Right lobe of liver (tissue), 6 donors: ENCODE measurements around the gene ATP7B. TPM values are rescaled to one million over a fixed set of nuclear protein-coding genes. Genes with fewer than 3 reads are reported as not detected.

ENCODE experiments used
- ATAC-seq, 4 donors: fragments of 200-7000 bp; cut with Tn5 transposase; one replicate each; pipeline ENCODE4 v1.9.1; 2020; ENCODE audit warnings: mild to moderate bottlenecking in 4 of 4, moderate library complexity in 4 of 4
- DNase-seq, 3 donors: peaks; one replicate each; pipeline ENCODE4 v3.0.0-alpha.2; 2020
- H3K27ac ChIP-seq, 3 donors: fragments of 200-600 bp; one replicate each; pipeline ENCODE4 v1.8.0; 2022
- H3K27me3 ChIP-seq, 2 donors: fragments of 200-600 bp; one replicate each; pipeline ENCODE4 v1.8.0; 2022
- H3K36me3 ChIP-seq, 4 donors: fragments of 200-600 bp; sonication (generic) in 1 of 4; one replicate each; pipeline versions ENCODE4 v1.5.1 to v1.8.0; 2017 to 2022; ENCODE audit warnings: control low read depth in 1 of 4
- H3K4me1 ChIP-seq, 4 donors: fragments of 200-600 bp; sonication (generic) in 1 of 4; one replicate each; pipeline versions ENCODE4 v1.5.1 to v1.8.0; 2017 to 2022; ENCODE audit warnings: control low read depth in 1 of 4
- H3K4me3 ChIP-seq, 3 donors: fragments of 200-600 bp; one replicate each; pipeline ENCODE4 v1.8.0; 2022
- H3K9me3 ChIP-seq, 4 donors: fragments of 200-600 bp; sonication (generic) in 1 of 4; one replicate each; pipeline versions ENCODE4 v1.5.1 to v1.8.0; 2017 to 2022; ENCODE audit warnings: control low read depth in 1 of 4
- POLR2A ChIP-seq: fragments of 450-650 bp; IDR thresholded peaks from one replicate; pipeline ENCODE4 v1.6.1; 2017; ENCODE audit warnings: antibody characterized with exemption, mild to moderate bottlenecking
- WGBS: methylation state at CpG from one replicate; pipeline ENCODE4 v1.1.6; 2018; ENCODE audit warnings: low coverage, low lambda C conversion rate; ENCODE audit not compliant: insufficient coverage; ENCODE audit errors: missing lambda C conversion rate; 5-methylcytosine and 5-hydroxymethylcytosine counted together
- intact Hi-C, 2 donors: fragments of 100-400 bp; cut with DNase I; formaldehyde crosslinking; loops; one replicate each; pipeline versions ENCODE4 v1.11.2 to v1.14.1; 2022
- total RNA-seq, 6 experiments: library from RNA; depleted of rRNA in 2 of 6; stranded (reverse); fragments of >200 nt in 2 of 6; fragmentation: NEBNext Ultra II Directional in 3 of 6; extraction: Animal tissue kit (Norgen Biotek cat#: 25700) in 3 of 6; gene quantifications; one replicate each; pipeline versions ENCODE4 v1.1.0 to v1.2.4, GENCODE V29; 2016 to 2023
- TF ChIP-seq, protein P1 (sequence below), 4 donors: fragments of 200-600 bp in 3 of 4; fragments of 450-650 bp in 1 of 4; IDR thresholded peaks; one replicate each; pipeline versions ENCODE4 v1.5.1 to v1.8.0; 2016 to 2022; ENCODE audit warnings: antibody characterized with exemption in 4 of 4, mild to moderate bottlenecking in 2 of 4
- donor health status: DM: no; HTN: yes; CAD: no.
- donor health status: DM: no; HTN: no; CAD: no.
- donor health status: DM: no; HTN: no; CAD: no.
- donor health status: DM: no; HTN: yes; CAD: no.
- donor health status: DM: no; HTN: yes; CAD: no.

The ATP7B gene
- total RNA-seq, 6 experiments from 2014 or later: 17.1 to 27.6 (median 21.6) TPM

DNA sequence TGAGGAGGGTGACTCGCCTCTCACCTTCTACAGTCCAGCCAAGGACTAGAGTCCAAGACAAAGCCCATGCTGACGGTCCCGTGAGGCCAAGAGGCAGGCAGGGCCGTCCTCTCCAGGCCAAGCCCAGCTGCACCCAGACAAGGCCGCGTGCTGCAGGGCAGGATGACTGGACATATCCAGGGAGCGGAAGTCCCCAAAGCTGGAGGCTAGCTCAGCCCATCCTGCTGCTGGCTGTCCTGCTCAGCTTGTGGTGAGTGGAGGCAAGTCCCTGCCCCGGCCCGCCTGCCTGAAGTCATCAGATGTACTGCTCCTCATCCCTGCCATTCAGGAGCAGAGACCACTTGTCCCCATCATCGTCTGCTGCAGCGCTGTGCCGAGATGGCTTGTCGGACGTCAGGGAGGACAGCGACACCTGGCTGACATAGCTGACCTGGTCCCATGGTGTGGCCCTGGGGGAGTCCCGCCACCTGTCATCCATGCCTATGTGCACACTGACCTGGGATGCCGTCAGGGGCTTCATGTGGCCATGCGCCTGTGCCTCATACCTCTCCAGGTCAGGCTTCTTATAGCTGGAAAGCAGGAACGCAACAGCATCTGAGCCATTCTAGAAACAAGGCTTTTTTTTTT, 76.7 kb downstream of the ATP7B start:
- no peak for ATAC-seq
- Histone ChIP-seq H3K4me1 (no peaks in the 10 kb centered on the region), H3K9me3 (no peaks in the 10 kb centered on the region), H3K36me3 (peaks cover 0 to 43% (median 8%) of the 10 kb centered on the region in 4 donors), H3K27me3 (no peaks in the 10 kb centered on the region), H3K27ac (no peak overlapping the region), H3K4me3 (no peak overlapping the region)
- intact Hi-C loops: no loop called here
- no peak for DNase-seq
- no peak for TF ChIP-seq POLR2A
- TF ChIP-seq, protein P1, sequence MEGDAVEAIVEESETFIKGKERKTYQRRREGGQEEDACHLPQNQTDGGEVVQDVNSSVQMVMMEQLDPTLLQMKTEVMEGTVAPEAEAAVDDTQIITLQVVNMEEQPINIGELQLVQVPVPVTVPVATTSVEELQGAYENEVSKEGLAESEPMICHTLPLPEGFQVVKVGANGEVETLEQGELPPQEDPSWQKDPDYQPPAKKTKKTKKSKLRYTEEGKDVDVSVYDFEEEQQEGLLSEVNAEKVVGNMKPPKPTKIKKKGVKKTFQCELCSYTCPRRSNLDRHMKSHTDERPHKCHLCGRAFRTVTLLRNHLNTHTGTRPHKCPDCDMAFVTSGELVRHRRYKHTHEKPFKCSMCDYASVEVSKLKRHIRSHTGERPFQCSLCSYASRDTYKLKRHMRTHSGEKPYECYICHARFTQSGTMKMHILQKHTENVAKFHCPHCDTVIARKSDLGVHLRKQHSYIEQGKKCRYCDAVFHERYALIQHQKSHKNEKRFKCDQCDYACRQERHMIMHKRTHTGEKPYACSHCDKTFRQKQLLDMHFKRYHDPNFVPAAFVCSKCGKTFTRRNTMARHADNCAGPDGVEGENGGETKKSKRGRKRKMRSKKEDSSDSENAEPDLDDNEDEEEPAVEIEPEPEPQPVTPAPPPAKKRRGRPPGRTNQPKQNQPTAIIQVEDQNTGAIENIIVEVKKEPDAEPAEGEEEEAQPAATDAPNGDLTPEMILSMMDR (IDR thresholded peaks at IDR 0.05): no peak
- WGBS: 92% methylated on average over 8 of the region's 19 CpGs

DNA sequence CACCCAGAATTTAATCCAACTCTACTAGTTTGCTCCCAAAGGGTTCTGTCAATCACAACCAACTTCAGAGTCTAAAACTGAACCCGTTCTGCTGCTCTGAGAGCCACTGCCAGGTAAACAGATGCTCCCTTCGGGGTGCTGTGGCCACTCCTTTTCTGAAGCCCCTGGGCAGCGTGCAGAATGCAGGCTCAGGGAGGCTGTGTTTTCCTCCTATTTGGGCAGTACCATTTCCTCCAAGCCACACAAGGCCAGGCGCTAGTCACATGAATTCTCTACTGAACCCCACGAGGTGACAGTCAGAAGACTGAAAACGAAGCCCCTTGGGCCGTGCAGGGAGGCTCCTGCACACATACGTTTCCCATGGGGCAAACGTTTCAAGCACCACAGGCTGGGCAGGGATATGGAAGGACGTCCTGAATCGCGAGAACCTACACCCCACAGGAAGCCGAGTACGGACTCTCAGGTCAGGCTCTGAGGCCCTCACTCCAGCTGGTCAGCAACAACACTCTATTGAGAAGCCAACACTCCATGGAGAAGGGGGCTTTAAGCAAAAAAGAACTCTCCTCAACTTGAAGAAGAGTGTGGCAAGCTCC, 77.7 kb downstream of the ATP7B start:
- TF ChIP-seq, protein P1 (IDR thresholded peaks at IDR 0.05): no peak
- TF ChIP-seq POLR2A: no peak
- no peak overlapping the region for H3K4me3 ChIP-seq
- ATAC-seq (no peak), DNase-seq (no peak)
- 90% methylated on average over 2 of the region's 14 CpGs for whole genome bisulfite sequencing
- H3K27ac ChIP-seq: no peak overlapping the region
- no peaks in the 10 kb centered on the region for H3K4me1 ChIP-seq
- peaks cover 0 to 33% (median 8%) of the 10 kb centered on the region in 4 donors for H3K36me3 ChIP-seq
- no peaks in the 10 kb centered on the region for H3K27me3 ChIP-seq
- H3K9me3 ChIP-seq: no peaks in the 10 kb centered on the region
- intact Hi-C loops: no loop called here

DNA sequence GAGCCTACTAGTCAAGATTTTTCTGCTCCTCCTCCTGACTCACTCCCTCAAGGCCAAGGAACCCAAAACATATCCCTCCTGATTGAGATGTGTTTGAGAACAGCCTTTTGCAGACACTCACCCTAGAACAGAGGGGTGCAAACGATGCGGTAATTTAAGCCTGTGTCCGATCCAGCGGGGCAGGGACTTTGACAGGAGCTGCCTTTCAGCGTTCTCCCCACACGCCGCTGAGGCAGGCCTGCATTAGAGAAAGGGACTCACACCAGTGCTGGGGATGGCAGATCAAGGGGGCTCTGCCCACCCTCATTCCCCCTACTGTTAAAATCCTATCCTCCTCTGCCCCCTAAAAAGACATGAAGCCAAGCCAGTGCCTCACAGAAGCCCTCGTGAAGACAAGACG, 79.0 kb downstream of the ATP7B start:
- DNase-seq (no peak), ATAC-seq (no peak)
- Histone ChIP-seq H3K27me3 (no peaks in the 10 kb centered on the region), H3K36me3 (peaks cover 0 to 32% (median 8%) of the 10 kb centered on the region in 4 donors), H3K9me3 (no peaks in the 10 kb centered on the region), H3K27ac (no peak overlapping the region), H3K4me1 (no peaks in the 10 kb centered on the region), H3K4me3 (no peak overlapping the region)
- intact Hi-C loops: no loop called here
- TF ChIP-seq, protein P1 (IDR thresholded peaks at IDR 0.05): no peak
- TF ChIP-seq POLR2A: no peak
- WGBS: 96% methylated on average over 7 of the region's 9 CpGs

DNA sequence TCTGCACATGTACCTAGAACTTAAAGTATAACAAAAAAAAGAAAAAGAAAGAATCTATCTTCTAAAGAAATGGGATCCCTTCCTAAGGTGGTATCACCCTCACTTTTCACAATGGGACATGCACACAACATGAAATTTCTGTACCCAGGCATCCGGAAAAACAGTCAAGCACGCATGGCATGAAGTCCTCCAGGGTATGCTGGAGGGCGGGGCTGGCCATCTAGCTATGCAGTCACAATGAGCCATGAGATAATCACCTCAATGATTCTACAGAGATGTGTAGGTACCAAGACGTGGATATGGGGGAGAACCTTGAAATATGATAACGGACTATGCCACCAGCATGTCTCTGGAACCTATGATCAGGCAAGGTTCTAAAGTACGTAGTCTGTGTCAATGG, 79.6 kb downstream of the ATP7B start:
- no peak for DNase-seq
- WGBS: 92% methylated on average over 6 of the region's 6 CpGs

More for the DNA sequence above, 79.6 kb downstream of the ATP7B start:
- H3K36me3 ChIP-seq: peaks cover 0 to 27% (median 8%) of the 10 kb centered on the region in 4 donors
- no peaks in the 10 kb centered on the region for H3K27me3 ChIP-seq
- no peak for TF ChIP-seq POLR2A
- TF ChIP-seq, protein P1 (IDR thresholded peaks at IDR 0.05): no peak
- H3K4me1 ChIP-seq: no peaks in the 10 kb centered on the region
- H3K4me3 ChIP-seq: no peak overlapping the region
- intact Hi-C loops: no loop called here
- H3K9me3 ChIP-seq: no peaks in the 10 kb centered on the region
- no peak overlapping the region for H3K27ac ChIP-seq
- ATAC-seq: no peak
